K562 (cell line): ENCODE measurements around the gene ZNF609. TPM values are rescaled to one million over a fixed set of nuclear protein-coding genes. Genes with fewer than 3 reads are reported as not detected.
A peak's percentile ranks its signal among the peaks of the same experiment; 100 is the strongest.

Source experiments
- ATAC-seq: fragments of 200-7000 bp; cut with Tn5 transposase; 3 replicates; pipeline ENCODE4 v1.9.1; 2020; ENCODE audit warnings: moderate library complexity
- BruUV-seq: library from RNA; stranded (reverse); fragments of 400-500 nt; replicated peaks from 2 replicates; lab custom pipeline; 2021; lab: Mats Ljungman, UMichigan
- CTCF ChIA-PET: fragments of 300-600 bp; formaldehyde crosslinking; extraction: SDS; loops from one replicate; lab custom pipeline; 2021; ENCODE audit warnings: low intra/inter-chr PET ratio; lab: Yijun Ruan, JAX
- POLR2A ChIA-PET: fragments of 300-600, 350-650 bp; sonication (Branson Sonifier 250); formaldehyde crosslinking; extraction: SDS; loops from one replicate; lab custom pipeline; 2021; ENCODE audit warnings: antibody characterized with exemption, inconsistent platforms; lab: Yijun Ruan, JAX
- DNase-seq, 4 experiments: peaks; one replicate each; pipeline versions ENCODE4 v3.0.0 to v3.0.0-alpha.2; 2011 to 2018; ENCODE audit warnings: low spot score in 3 of 4, mixed read lengths in 3 of 4; ENCODE audit errors: extremely low read depth in 1 of 4
- FAIRE-seq: peaks from 2 replicates; lab custom pipeline; 2011; peaks lifted over from hg19 to GRCh38; lab: Jason Lieb, UNC
- H2AFZ ChIP-seq: 2 replicates; pipeline ENCODE4 v1.6.0; 2011; ENCODE audit warnings: low read depth, low read length, control low read depth, inconsistent platforms
- H3K27ac ChIP-seq: fragments of 200-600 bp; 3 replicates; pipeline ENCODE4 v1.8.0; 2011; ENCODE audit warnings: low read depth, mild to moderate bottlenecking, control low read depth, inconsistent platforms, low read length, moderate library complexity, mixed read lengths; ENCODE audit errors: extremely low read depth
- H3K27me3 ChIP-seq, 2 experiments: fragments of 300-600 bp in 1 of 2; 2 replicates in 1 of 2; 3 replicates in 1 of 2; pipeline versions ENCODE4 v1.6.0 to v1.8.0; 2011; ENCODE audit warnings: inconsistent platforms in 2 of 2, low read length in 2 of 2, mild to moderate bottlenecking in 1 of 2, mixed read lengths in 1 of 2, moderate library complexity in 1 of 2; ENCODE audit not compliant: control insufficient read depth in 2 of 2, insufficient read depth in 2 of 2
- H3K36me3 ChIP-seq: fragments of 300-600 bp; 3 replicates; pipeline ENCODE4 v1.8.0; 2011; ENCODE audit warnings: mild to moderate bottlenecking, low read length, inconsistent platforms; ENCODE audit not compliant: control insufficient read depth, insufficient read depth
- H3K4me1 ChIP-seq, 2 experiments: fragments of 200-600 bp in 1 of 2; replicated peaks in 1 of 2; 2 replicates in 1 of 2; 3 replicates in 1 of 2; pipeline versions ENCODE4 v1.5.1 to v1.8.0; 2011; ENCODE audit warnings: inconsistent platforms in 2 of 2, low read length in 2 of 2, mild to moderate bottlenecking in 1 of 2, mixed read lengths in 1 of 2, moderate library complexity in 1 of 2; ENCODE audit not compliant: control insufficient read depth in 2 of 2, insufficient read depth in 2 of 2
- H3K4me2 ChIP-seq: 2 replicates; pipeline ENCODE4 v1.6.1; 2011; ENCODE audit warnings: low read length, control low read depth, inconsistent platforms, mixed read lengths; ENCODE audit not compliant: insufficient read depth
- H3K4me3 ChIP-seq: fragments of 200-600 bp; sonication (generic), shearing (Covaris generic); 2 replicates; pipeline ENCODE4 v1.5.1; 2016; ENCODE audit warnings: control low read depth, inconsistent platforms
- H3K79me2 ChIP-seq: fragments of 200-600 bp; 3 replicates; pipeline ENCODE4 v1.8.0; 2011; ENCODE audit warnings: low read length, inconsistent platforms; ENCODE audit not compliant: control insufficient read depth, insufficient read depth
- H3K9ac ChIP-seq, 2 experiments: 2 replicates each; pipeline versions ENCODE4 v1.6.0 to v1.6.1; 2011; ENCODE audit warnings: low read depth in 2 of 2, low read length in 2 of 2, control low read depth in 1 of 2, inconsistent platforms in 1 of 2, mild to moderate bottlenecking in 1 of 2, mixed read lengths in 1 of 2; ENCODE audit not compliant: insufficient read depth in 1 of 2
- H3K9me1 ChIP-seq: one replicate; pipeline ENCODE4 v1.6.0; 2011; ENCODE audit warnings: inconsistent platforms, mild to moderate bottlenecking, low read length, moderate library complexity; ENCODE audit not compliant: control insufficient read depth, insufficient read depth
- H3K9me3 ChIP-seq: replicated peaks from 2 replicates; pipeline ENCODE4 v1.5.1; 2011; ENCODE audit warnings: low read depth, low read length, inconsistent platforms; ENCODE audit not compliant: control insufficient read depth, insufficient read depth
- H4K20me1 ChIP-seq: replicated peaks from 2 replicates; pipeline ENCODE4 v1.6.1; 2011; ENCODE audit warnings: low read length, inconsistent platforms, mixed read lengths; ENCODE audit not compliant: control insufficient read depth, insufficient read depth
- CBX1 ChIP-seq: sonication (generic); IDR thresholded peaks from 2 replicates; pipeline ENCODE4 v1.6.1; 2016; ENCODE audit warnings: antibody characterized with exemption, low read depth, mild to moderate bottlenecking
- CBX5 ChIP-seq: IDR thresholded peaks from 2 replicates; pipeline ENCODE4 v1.6.1; 2014; ENCODE audit warnings: low read depth, borderline replicate concordance
- CTCF ChIP-seq, 3 experiments: IDR thresholded peaks in 2 of 3; conservative IDR thresholded peaks in 1 of 3; 2 replicates each; pipeline ENCODE4 v1.5.1; 2011 to 2012; ENCODE audit warnings: low read length in 3 of 3, mild to moderate bottlenecking in 3 of 3, control low read depth in 2 of 3, improper control_type of control experiment in 1 of 3, inconsistent platforms in 1 of 3, low read depth in 1 of 3, mixed read lengths in 1 of 3, moderate library complexity in 1 of 3; ENCODE audit not compliant: insufficient read depth in 2 of 3
- RAD21 ChIP-seq, 2 experiments: fragments of 250-450 bp in 1 of 2; fragments of 450-650 bp in 1 of 2; sonication (Bioruptor Pico) in 1 of 2; formaldehyde crosslinking in 1 of 2; IDR thresholded peaks in 1 of 2; conservative IDR thresholded peaks in 1 of 2; 2 replicates each; pipeline versions ENCODE4 v1.4.0 to v1.8.0; 2020 to 2022; ENCODE audit warnings: mild to moderate bottlenecking in 2 of 2, moderate library complexity in 1 of 2
- SRSF1 ChIP-seq: fragments of 200-400 bp; formaldehyde crosslinking; IDR thresholded peaks from 2 replicates; pipeline ENCODE4 v1.6.1; 2017; ENCODE audit warnings: mild to moderate bottlenecking, low read depth, low read length, moderate library complexity
- TBL1XR1 ChIP-seq, 2 experiments: IDR thresholded peaks; 2 replicates each; pipeline ENCODE4 v1.6.1; 2012; ENCODE audit warnings: improper control_type of control experiment in 2 of 2, low read length in 2 of 2, mild to moderate bottlenecking in 1 of 2
- ZC3H4 ChIP-seq: sonication (generic); formaldehyde crosslinking; IDR thresholded peaks from 2 replicates; pipeline ENCODE4 v1.9.0; 2021; ENCODE audit warnings: missing genetic modification reagents, borderline replicate concordance
- ZNF197 ChIP-seq: fragments of 200-800 bp; sonication (Bioruptor generic); IDR thresholded peaks from 2 replicates; pipeline ENCODE4 v1.6.1; 2016; ENCODE audit warnings: low read depth, missing genetic modification characterization, missing compliant biosample characterization
- ZNF384 ChIP-seq: IDR thresholded peaks from 2 replicates; pipeline ENCODE4 v1.6.1; 2012; ENCODE audit warnings: low read depth, low read length, improper control_type of control experiment
- ZNF764 ChIP-seq: fragments of 250-450 bp; sonication (Bioruptor Pico); IDR thresholded peaks from 2 replicates; pipeline ENCODE4 v1.4.0; 2020; ENCODE audit warnings: low read depth, mild to moderate bottlenecking, moderate library complexity
- in situ Hi-C: fragments of 300-500 bp; cut with MboI; formaldehyde crosslinking; loops from 4 replicates; pipeline ENCODE4 v1.15.0; 2018; ENCODE audit warnings: inconsistent platforms, mixed read lengths
- intact Hi-C: fragments of 100-400 bp; cut with micrococcal nuclease; formaldehyde crosslinking; loops from 2 replicates; pipeline ENCODE4 v1.14.2; 2022
- polyA plus RNA-seq, 8 experiments: library from polyadenylated mRNA; depleted of rRNA in 4 of 8; stranded (reverse) in 5 of 8; unstranded in 3 of 8; fragments of >200 nt; fragmentation: Nextera tagmentation in 2 of 8; fragmentation: Illumina TruSeq in 1 of 8; extraction: Ambion mirVana in 2 of 8; extraction: Trizol in 1 of 8; gene quantifications; 2 replicates each; pipeline versions ENCODE4 v1.2.1 to v1.2.3, GENCODE V29; 2011 to 2014; ENCODE audit warnings: inconsistent platforms in 1 of 8, missing spikeins in 1 of 8
- total RNA-seq, 7 experiments: library from RNA; depleted of rRNA in 6 of 7; stranded (reverse); fragments of >200 nt in 6 of 7; fragmentation: Illumina TruSeq in 2 of 7; extraction: Trizol in 2 of 7; gene quantifications; 2 replicates each; pipeline versions ENCODE4 v1.2.1 to v1.2.3, GENCODE V29; 2011 to 2021; ENCODE audit warnings: low replicate concordance in 1 of 7

Gene ZNF609
- total and polyA plus RNA-seq, 9 of the 15 experiments (the other 6 are each of a cell fraction or from before 2014, with no cell fraction given): 3.0 to 38.7 (median 17.8) TPM

GRCh38 chr15:64426845-64427465 is 33.4 kb upstream of the ZNF609 start (continued):
- TF ChIP-seq CTCF (IDR thresholded peaks at IDR 0.05 in 2 of 3, conservative IDR thresholded peaks at IDR 0.05 in 1 of 3; ENCODE audit: insufficient read depth in 2 of 3, low read depth in 1 of 3, low read length in 3 of 3): peak; percentile 9 to 59 (median 16); a peak in 3 of 6 replicates
- TF ChIP-seq ZC3H4: no peak
- TF ChIP-seq CBX5: no peak
- TF ChIP-seq RAD21 (CRISPR knock-in tag; conservative IDR thresholded peaks at IDR 0.05 in 1 of 2, IDR thresholded peaks at IDR 0.05 in 1 of 2): peak; percentile 46 to 72
- no peak for TF ChIP-seq ZNF764 (CRISPR knock-in tag)
- no peak for TF ChIP-seq CBX1
- TF ChIP-seq ZNF384: peak; percentile 65; the same call in 1 of the 2 replicates

GRCh38 chr15:64429448-64429847 is 30.9 kb upstream of the ZNF609 start:
- Histone ChIP-seq H2AFZ (no peak overlapping the region), H3K79me2 (no peaks in the 10 kb centered on the region), H3K4me1 (peaks cover 3 to 19% of the 10 kb centered on the region in 2 experiments; a peak in 3 of 5 replicates), H3K27ac (no peak overlapping the region), H3K4me3 (no peak overlapping the region), H3K27me3 (no peaks in the 10 kb centered on the region), H3K9ac (no peak overlapping the region), H3K9me3 (no peaks in the 10 kb centered on the region), H3K36me3 (peaks cover 14% of the 10 kb centered on the region; the same call in 2 of the 3 replicates), H4K20me1 (no peaks in the 10 kb centered on the region), H3K4me2 (no peak overlapping the region), H3K9me1 (no peaks in the 10 kb centered on the region)
- intact Hi-C loops (loop anchor here (5.0 to 10.0 kb wide), 2 partner anchors 225 to 298 kb away; no protein-coding TSS in a partner anchor), in situ Hi-C loops (no loop called here)
- DNase-seq (no peak), FAIRE-seq (no peak), ATAC-seq (no peak)
- POLR2A ChIA-PET: interaction anchor here (0.5 to 1.4 kb wide), 4 partner anchors 11 to 226 kb away, joined by 3 to 4 read pairs (median 3); partner anchors contain the start of gene ZNF609
- TF ChIP-seq SRSF1 (no peak), TBL1XR1 (IDR thresholded peaks at IDR 0.05; ENCODE audit: low read length in 2 of 2) (no peak), ZNF197 (0 out of 2 replicates have a peak, but pooled peaks have one; percentile 9)
- CTCF ChIA-PET: no interaction called here
- BruUV-seq: no TSS peak
